Measurements from ENCODE around the gene WNK4. TPM values are rescaled to one million over a fixed set of nuclear protein-coding genes. Genes with fewer than 3 reads are reported as not detected.
"Not testable (repeated sequence)": the region's sequence is repeated elsewhere in the genome, so short reads cannot be mapped to it uniquely, and the experiment has no call there.

Gene WNK4
- total RNA-seq, result not detected

DNA sequence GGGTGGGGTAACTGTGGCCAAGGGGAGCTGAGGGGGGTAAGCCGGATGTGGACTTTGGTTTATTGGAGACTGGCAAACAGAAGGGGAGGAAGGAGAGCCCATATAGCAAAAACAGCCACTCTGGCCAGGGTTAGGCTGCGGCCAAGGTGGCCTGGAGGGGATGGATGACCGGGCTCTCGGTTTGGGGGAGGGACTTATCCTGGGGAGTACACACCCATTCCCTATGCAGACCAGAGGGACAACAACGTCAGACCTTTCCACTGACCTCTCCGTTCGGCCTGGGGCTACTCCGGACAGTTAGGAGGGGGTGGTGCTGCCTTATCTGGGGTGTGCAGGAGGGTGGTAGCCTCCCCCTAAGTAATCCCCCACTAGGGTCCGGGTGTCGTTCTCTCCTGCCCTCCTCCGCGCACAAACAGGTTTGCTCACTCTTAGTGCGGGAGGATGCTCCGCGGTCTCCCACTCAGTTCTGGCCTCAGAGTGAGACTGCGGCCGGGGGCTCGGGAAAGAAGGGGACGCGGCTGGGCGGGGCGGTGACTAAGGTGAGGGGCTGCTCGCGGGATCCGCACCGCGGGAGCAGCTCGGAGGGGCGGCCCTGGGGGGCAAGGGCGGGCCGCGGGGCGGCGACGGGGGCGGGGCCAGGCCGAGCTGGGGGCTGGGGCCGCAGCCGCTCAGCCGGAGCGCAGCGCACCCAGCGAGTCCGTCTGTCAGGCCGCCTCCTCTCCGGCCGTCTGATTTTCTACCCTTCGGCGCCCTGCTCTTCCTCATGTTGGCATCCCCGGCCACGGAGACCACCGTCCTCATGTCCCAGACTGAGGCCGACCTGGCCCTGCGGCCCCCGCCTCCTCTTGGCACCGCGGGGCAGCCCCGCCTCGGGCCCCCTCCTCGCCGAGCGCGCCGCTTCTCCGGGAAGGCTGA is at the start of gene WNK4:
Gene WNK4 (plus strand): TSS at position 675 of the 915 bp plus-strand sequence. CDS start 89 bp downstream, at position 764.
- Histone ChIP-seq H3K9me3 (no peaks in the 10 kb centered on the region), H3K4me3 (peak within 1 kb of the TSS; percentile 45 to 47), H3K36me3 (peaks cover 26 to 42% of the 10 kb centered on the region in 2 donors), H3K27me3 (peaks cover 12% of the 10 kb centered on the region), H3K27ac (no peak within 1 kb of the TSS), H3K4me1 (peaks cover 6% of the 10 kb centered on the region in 2 donors)
- no peak for TF ChIP-seq CTCF (IDR thresholded peaks at IDR 0.05)
- DNase-seq (ENCODE audit: low spot score in 2 of 2), result no peak
- intact Hi-C loops (cut with DNase I), result no loop called here

DNA sequence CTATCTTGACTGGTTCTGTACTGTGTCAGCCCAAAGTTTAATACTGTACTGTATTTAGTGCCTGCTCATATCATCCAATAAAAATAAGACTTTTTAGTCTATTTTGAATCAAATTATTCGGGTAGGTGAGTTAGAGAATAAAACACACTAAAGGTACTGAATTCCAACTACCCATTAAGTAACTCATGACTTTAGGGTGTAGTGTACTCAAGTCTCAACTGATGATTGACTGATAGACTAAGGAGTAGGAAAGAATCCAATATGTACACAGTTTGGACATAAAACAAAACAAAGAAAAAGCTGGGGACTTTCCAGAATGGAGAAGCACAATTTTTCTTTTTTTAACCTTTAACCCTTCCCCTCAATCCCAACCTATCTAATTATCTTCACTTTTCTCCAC is 39.7 kb upstream of the WNK4 start:
- H3K9me3 ChIP-seq, result no peaks in the 10 kb centered on the region
- peaks cover 0 to 11% of the 10 kb centered on the region in 2 donors for H3K4me1 ChIP-seq
- intact Hi-C loops (cut with DNase I), result no loop called here
- DNase-seq (ENCODE audit: low spot score in 2 of 2), result no peak
- no peak for TF ChIP-seq CTCF (IDR thresholded peaks at IDR 0.05)
- no peaks in the 10 kb centered on the region for H3K27me3 ChIP-seq
- no peak overlapping the region for H3K4me3 ChIP-seq
- no peak overlapping the region for H3K27ac ChIP-seq
- no peaks in the 10 kb centered on the region for H3K36me3 ChIP-seq

GRCh38 chr17:42742916-42743315 is 37.5 kb upstream of the WNK4 start:
- H3K9me3 ChIP-seq; H3K27me3 ChIP-seq; H3K4me3 ChIP-seq; DNase-seq (ENCODE audit: low spot score in 2 of 2); H3K36me3 ChIP-seq; intact Hi-C loops (cut with DNase I): not testable (repeated sequence)
- Histone ChIP-seq H3K27ac (peak overlapping the region in 1 of 2 donors; percentile 95), H3K4me1 (peaks cover 0 to 11% of the 10 kb centered on the region in 2 donors)

DNA sequence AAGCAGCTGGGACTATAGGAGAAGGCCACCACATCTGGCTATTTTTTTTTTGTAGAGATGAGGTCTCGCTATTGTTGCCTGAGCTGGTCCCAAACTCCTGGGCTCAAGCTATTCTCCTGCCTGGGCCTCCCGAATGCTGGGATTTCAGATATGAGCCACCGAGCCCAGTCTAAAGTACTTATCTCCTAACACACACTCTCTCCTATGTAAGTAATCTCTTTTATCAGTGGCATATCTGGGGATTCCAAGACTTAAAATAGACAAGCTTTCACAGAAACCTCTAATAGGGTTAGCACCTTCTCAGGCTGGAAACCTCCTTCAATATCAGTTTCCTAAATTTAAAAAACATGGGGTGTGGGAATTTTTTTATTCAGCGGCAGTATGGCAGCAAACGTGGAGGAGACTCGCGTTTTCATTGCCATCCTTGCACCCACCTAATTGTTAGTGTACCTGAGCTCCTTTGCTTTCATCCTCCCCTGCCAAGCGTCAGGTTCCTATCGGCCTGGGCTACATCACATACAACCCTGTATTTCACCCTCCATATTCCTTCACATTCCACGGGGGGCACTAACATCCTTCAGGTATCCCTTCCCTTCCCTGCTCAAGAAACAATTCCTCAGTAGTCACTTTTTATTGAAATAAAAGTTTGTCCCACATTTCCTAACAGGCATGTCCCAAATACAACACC is 36.7 kb upstream of the WNK4 start:
- Histone ChIP-seq H3K27ac (peak overlapping the region; percentile 93 to 95), H3K27me3 (no peaks in the 10 kb centered on the region), H3K4me1 (peaks cover 0 to 11% of the 10 kb centered on the region in 2 donors), H3K9me3 (no peaks in the 10 kb centered on the region), H3K36me3 (no peaks in the 10 kb centered on the region), H3K4me3 (peak overlapping the region; percentile 89 to 98)
- no peak for DNase-seq (ENCODE audit: low spot score in 2 of 2)
- intact Hi-C loops (cut with DNase I), result loop anchor here (2.0 kb wide), 1 partner anchor 19 kb away; no protein-coding TSS in a partner anchor
- no peak for TF ChIP-seq CTCF (IDR thresholded peaks at IDR 0.05)

- H3K36me3 ChIP-seq, result no peaks in the 10 kb centered on the region
- H3K27ac ChIP-seq, result peak overlapping the region; percentile 93 to 95
- peak overlapping the region; percentile 89 to 98 for H3K4me3 ChIP-seq
- no peak for TF ChIP-seq CTCF (IDR thresholded peaks at IDR 0.05)
- intact Hi-C loops (cut with DNase I), result loop anchor here (2.0 kb wide), 1 partner anchor 18 kb away; no protein-coding TSS in a partner anchor
- no peaks in the 10 kb centered on the region for H3K27me3 ChIP-seq
- no peaks in the 10 kb centered on the region for H3K9me3 ChIP-seq
- peaks cover 0 to 11% of the 10 kb centered on the region in 2 donors for H3K4me1 ChIP-seq
- peak; percentile 41 to 81 for DNase-seq (ENCODE audit: low spot score in 2 of 2)
These were observed 36.1 kb upstream of the WNK4 start for GRCh38 chr17:42744283-42744805.

All from ascending aorta (tissue), 2 donors.